Renal pelvis (tissue), 4 donors: Measurements from ENCODE around the gene CTAGE15. TPM values are rescaled to one million over a fixed set of nuclear protein-coding genes. Genes with fewer than 3 reads are reported as not detected.
"Not testable (repeated sequence)": the region's sequence is repeated elsewhere in the genome, so short reads cannot be mapped to it uniquely, and the experiment has no call there.

ENCODE experiments used
- DNase-seq: peaks from one replicate; pipeline ENCODE4 v3.0.0-alpha.2; 2013
- polyA plus RNA-seq, 3 donors: library from polyadenylated mRNA; unstranded; fragments of 120-200 nt; gene quantifications; one replicate each; pipeline ENCODE4 v1.2.1, GENCODE V29; 2013; ENCODE audit not compliant: insufficient read length in 3 of 3

Gene CTAGE15
- polyA plus RNA-seq, 3 donors, result 0.74 to 1.6 (median 1.1) TPM

GRCh38 chr7:143621175-143621574 is 49.6 kb downstream of the CTAGE15 start:
- not testable (repeated sequence) for DNase-seq

GRCh38 chr7:143622130-143622529 is 50.5 kb downstream of the CTAGE15 start:
- DNase-seq, result not testable (repeated sequence)

Other genes with a start within 250 kb of the CTAGE15 start
- 1 to 10 TPM; 2.3 to 2.6 (median 2.5) TPM for gene FAM131B, start 209.1 kb upstream of the CTAGE15 start, polyA plus RNA-seq
- 100 to 1,000 TPM in 2 of 3 donors, 10 to 100 TPM in 1; 76.3 to 107 (median 102) TPM for gene ZYX, start 190.5 kb upstream of the CTAGE15 start, polyA plus RNA-seq
- gene EPHA1, start 162.9 kb upstream of the CTAGE15 start, polyA plus RNA-seq, result 10 to 100 TPM; 18.3 to 25.0 (median 18.6) TPM
- not detected for gene TAS2R60, start 128.3 kb upstream of the CTAGE15 start, polyA plus RNA-seq
- gene TAS2R41, start 93.9 kb upstream of the CTAGE15 start, polyA plus RNA-seq, result not detected
- gene TCAF2, start 49.2 kb downstream of the CTAGE15 start, polyA plus RNA-seq, result 1 to 10 TPM; 2.9 to 4.3 (median 3.3) TPM
- gene CTAGE6, start 185.9 kb downstream of the CTAGE15 start, polyA plus RNA-seq, result not detected